Measurements from ENCODE around the gene KATNBL1.

GRCh38 chr15:34124651-34125050, 85.2 kb downstream of the KATNBL1 start:
- TF ChIP-seq CTCF (IDR thresholded peaks at IDR 0.05 in 8 of 11, conservative IDR thresholded peaks at IDR 0.05 in 3 of 11) (no peak), POLR2AphosphoS5 (IDR thresholded peaks at IDR 0.05) (no peak), POLR2A (IDR thresholded peaks at IDR 0.05) (no peak)

Measured in spleen (tissue), 7 donors.